Keratinocyte (primary cell): ENCODE results near the gene ISG15. TPM values are rescaled to one million over a fixed set of nuclear protein-coding genes. Genes with fewer than 3 reads are reported as not detected.

Experiments used
- DNase-seq: peaks from one replicate; pipeline ENCODE4 v3.0.0-alpha.2; 2011; ENCODE audit warnings: low read depth, missing footprints, low spot score
- FAIRE-seq: peaks from 2 replicates; lab custom pipeline; 2011; peaks lifted over from hg19 to GRCh38; lab: Jason Lieb, UNC
- H2AFZ ChIP-seq: 2 replicates; pipeline ENCODE4 v1.6.0; 2012; ENCODE audit warnings: low read length, control low read depth, inconsistent platforms; ENCODE audit not compliant: control insufficient read depth
- H3K27ac ChIP-seq: 2 replicates; pipeline ENCODE4 v1.5.1; 2011; ENCODE audit warnings: low read length; ENCODE audit not compliant: control insufficient read depth, insufficient read depth
- H3K27me3 ChIP-seq: 3 replicates; pipeline ENCODE4 v1.6.0; 2011; ENCODE audit warnings: low read length; ENCODE audit not compliant: control insufficient read depth, insufficient read depth; ENCODE audit errors: extremely low read depth
- H3K36me3 ChIP-seq, 2 experiments: 2 replicates in 1 of 2; 3 replicates in 1 of 2; pipeline ENCODE4 v1.5.1; 2011; ENCODE audit warnings: low read length in 2 of 2, mild to moderate bottlenecking in 1 of 2; ENCODE audit not compliant: control insufficient read depth in 2 of 2, insufficient read depth in 2 of 2; ENCODE audit errors: extremely low read depth in 1 of 2
- H3K4me1 ChIP-seq: 3 replicates; pipeline ENCODE4 v1.5.1; 2011; ENCODE audit warnings: low read length; ENCODE audit not compliant: control insufficient read depth, insufficient read depth; ENCODE audit errors: extremely low read depth
- H3K4me2 ChIP-seq: 3 replicates; pipeline ENCODE4 v1.6.0; 2011; ENCODE audit warnings: low read depth, low read length; ENCODE audit not compliant: control insufficient read depth, insufficient read depth; ENCODE audit errors: extremely low read depth
- H3K4me3 ChIP-seq, 3 experiments: fragments of 200-600 bp in 1 of 3; sonication (generic) in 1 of 3; 2 replicates in 2 of 3; 3 replicates in 1 of 3; pipeline ENCODE4 v1.5.1; 2011 to 2016; ENCODE audit warnings: low read length in 3 of 3, mild to moderate bottlenecking in 3 of 3, control low read depth in 2 of 3, inconsistent platforms in 1 of 3, low read depth in 1 of 3, mixed read lengths in 1 of 3, mixed run types in 1 of 3, moderate library complexity in 1 of 3; ENCODE audit not compliant: control insufficient read depth in 2 of 3, insufficient read depth in 2 of 3; ENCODE audit errors: extremely low read depth in 1 of 3
- H3K79me2 ChIP-seq: 2 replicates; pipeline ENCODE4 v1.6.0; 2012; ENCODE audit warnings: low read length; ENCODE audit not compliant: control insufficient read depth, insufficient read depth
- H3K9ac ChIP-seq: 3 replicates; pipeline ENCODE4 v1.6.0; 2011; ENCODE audit warnings: low read length; ENCODE audit not compliant: control insufficient read depth, insufficient read depth; ENCODE audit errors: extremely low read depth
- H3K9me1 ChIP-seq: 3 replicates; pipeline ENCODE4 v1.6.0; 2011; ENCODE audit warnings: low read length; ENCODE audit not compliant: control insufficient read depth, insufficient read depth; ENCODE audit errors: extremely low read depth
- H3K9me3 ChIP-seq: 2 replicates; pipeline ENCODE4 v1.5.1; 2012; ENCODE audit warnings: low read depth, low read length; ENCODE audit not compliant: control insufficient read depth
- H4K20me1 ChIP-seq: 3 replicates; pipeline ENCODE4 v1.6.0; 2011; ENCODE audit warnings: low read length; ENCODE audit not compliant: control insufficient read depth, insufficient read depth; ENCODE audit errors: extremely low read depth
- EZH2 ChIP-seq: IDR thresholded peaks from one replicate; pipeline ENCODE4 v1.6.1; 2012; ENCODE audit warnings: inconsistent platforms, mild to moderate bottlenecking, low read length, moderate library complexity
- dilution Hi-C: fragments of 300-500 bp; cut with MboI; formaldehyde crosslinking; loops from one replicate; pipeline ENCODE4 v1.7.0; 2020; ENCODE audit warnings: low sequenced_read_pairs; ENCODE audit not compliant: extremely low pct_ligation_motif_present
- polyA plus RNA-seq, 5 experiments: library from polyadenylated mRNA; depleted of rRNA in 3 of 5; stranded (reverse) in 3 of 5; stranded (forward) in 1 of 5; unstranded in 1 of 5; fragments of >200 nt; gene quantifications; 1 replicate in 1 of 5; 2 replicates in 3 of 5; 3 replicates in 1 of 5; pipeline versions ENCODE4 v1.2.1 to v1.2.3, GENCODE V29; 2011 to 2012; ENCODE audit warnings: missing spikeins in 2 of 5, low read depth in 1 of 5, low replicate concordance in 1 of 5
- TF ChIP-seq, protein P1 (sequence below), 3 experiments: IDR thresholded peaks in 1 of 3; conservative IDR thresholded peaks in 1 of 3; optimal IDR thresholded peaks in 1 of 3; 2 replicates in 2 of 3; 3 replicates in 1 of 3; pipeline versions ENCODE3 to v1.5.1; 2011; ENCODE audit warnings: low read length in 3 of 3, mild to moderate bottlenecking in 3 of 3, moderate library complexity in 2 of 3, control low read depth in 1 of 3, inconsistent platforms in 1 of 3; ENCODE audit not compliant: insufficient read depth in 2 of 3; ENCODE audit errors: extremely low read depth in 1 of 3

Gene ISG15
- polyA plus RNA-seq, 1 donor (not counting 4 experiments of a cell fraction or from before 2014, with no cell fraction given): 246 TPM

DNA sequence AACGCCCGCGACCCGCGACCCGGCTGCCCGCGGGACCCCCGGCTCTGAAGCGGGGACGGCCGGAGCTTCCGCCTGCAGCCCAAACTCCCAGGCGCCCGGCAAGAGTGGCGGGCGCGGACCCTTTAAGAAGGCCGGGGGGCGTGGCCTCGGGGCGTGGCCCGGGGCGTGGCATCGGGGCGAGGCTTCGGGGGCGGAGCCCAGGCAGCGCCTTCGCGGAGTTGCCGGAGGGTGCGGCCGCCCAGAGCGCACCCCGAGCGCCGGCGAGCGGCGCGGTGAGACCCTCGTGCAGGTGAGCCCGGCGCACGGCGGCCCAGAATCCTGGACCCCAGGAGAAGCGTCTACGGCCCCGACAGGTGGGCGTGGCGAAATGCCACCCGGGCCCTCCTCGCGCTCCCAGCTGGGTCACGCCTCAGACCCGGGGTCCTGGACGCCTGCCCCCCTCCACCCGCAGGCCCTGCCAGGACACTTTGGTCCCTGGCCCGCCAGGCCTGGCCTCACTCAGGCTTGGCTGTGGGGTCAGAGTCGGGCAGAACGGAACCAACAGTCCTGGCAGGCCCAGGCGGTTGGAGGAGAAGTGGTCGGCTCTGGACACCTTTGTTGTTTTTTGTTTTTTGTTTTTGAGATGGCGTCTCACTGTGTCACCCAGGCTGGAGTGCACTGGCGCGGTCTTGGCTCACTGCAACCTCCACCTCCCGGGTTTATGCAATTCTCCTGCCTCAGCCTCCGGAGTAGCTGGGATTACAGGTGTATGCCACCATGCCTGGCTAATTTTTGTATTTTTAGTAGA lies 46.4 kb downstream of the ISG15 start:
- peaks cover 31% of the 10 kb centered on the region for H3K27me3 ChIP-seq
- peak overlapping the region; percentile 82 for H3K4me2 ChIP-seq
- H4K20me1 ChIP-seq: peaks cover 15% of the 10 kb centered on the region
- TF ChIP-seq, protein P1, sequence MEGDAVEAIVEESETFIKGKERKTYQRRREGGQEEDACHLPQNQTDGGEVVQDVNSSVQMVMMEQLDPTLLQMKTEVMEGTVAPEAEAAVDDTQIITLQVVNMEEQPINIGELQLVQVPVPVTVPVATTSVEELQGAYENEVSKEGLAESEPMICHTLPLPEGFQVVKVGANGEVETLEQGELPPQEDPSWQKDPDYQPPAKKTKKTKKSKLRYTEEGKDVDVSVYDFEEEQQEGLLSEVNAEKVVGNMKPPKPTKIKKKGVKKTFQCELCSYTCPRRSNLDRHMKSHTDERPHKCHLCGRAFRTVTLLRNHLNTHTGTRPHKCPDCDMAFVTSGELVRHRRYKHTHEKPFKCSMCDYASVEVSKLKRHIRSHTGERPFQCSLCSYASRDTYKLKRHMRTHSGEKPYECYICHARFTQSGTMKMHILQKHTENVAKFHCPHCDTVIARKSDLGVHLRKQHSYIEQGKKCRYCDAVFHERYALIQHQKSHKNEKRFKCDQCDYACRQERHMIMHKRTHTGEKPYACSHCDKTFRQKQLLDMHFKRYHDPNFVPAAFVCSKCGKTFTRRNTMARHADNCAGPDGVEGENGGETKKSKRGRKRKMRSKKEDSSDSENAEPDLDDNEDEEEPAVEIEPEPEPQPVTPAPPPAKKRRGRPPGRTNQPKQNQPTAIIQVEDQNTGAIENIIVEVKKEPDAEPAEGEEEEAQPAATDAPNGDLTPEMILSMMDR (optimal IDR thresholded peaks at IDR 0.05 in 1 of 3, IDR thresholded peaks at IDR 0.05 in 1 of 3, conservative IDR thresholded peaks at IDR 0.05 in 1 of 3; ENCODE audit: extremely low read depth in 1 of 3, insufficient read depth in 2 of 3, low read length in 3 of 3): no peak
- no peak for TF ChIP-seq EZH2
- H3K36me3 ChIP-seq: peaks cover under 1 to 7% of the 10 kb centered on the region in 2 experiments
- H3K9ac ChIP-seq: no peak overlapping the region
- H3K9me3 ChIP-seq: no peaks in the 10 kb centered on the region
- peak overlapping the region; percentile 38 to 61 (median 57) for H3K4me3 ChIP-seq
- H3K79me2 ChIP-seq: no peaks in the 10 kb centered on the region
- peaks cover 24% of the 10 kb centered on the region for H3K4me1 ChIP-seq
- no peak for DNase-seq
- dilution Hi-C loops: no loop called here
- FAIRE-seq: no peak
- no peaks in the 10 kb centered on the region for H3K9me1 ChIP-seq
- H2AFZ ChIP-seq: peak overlapping the region; percentile 37
- no peak overlapping the region for H3K27ac ChIP-seq

DNA sequence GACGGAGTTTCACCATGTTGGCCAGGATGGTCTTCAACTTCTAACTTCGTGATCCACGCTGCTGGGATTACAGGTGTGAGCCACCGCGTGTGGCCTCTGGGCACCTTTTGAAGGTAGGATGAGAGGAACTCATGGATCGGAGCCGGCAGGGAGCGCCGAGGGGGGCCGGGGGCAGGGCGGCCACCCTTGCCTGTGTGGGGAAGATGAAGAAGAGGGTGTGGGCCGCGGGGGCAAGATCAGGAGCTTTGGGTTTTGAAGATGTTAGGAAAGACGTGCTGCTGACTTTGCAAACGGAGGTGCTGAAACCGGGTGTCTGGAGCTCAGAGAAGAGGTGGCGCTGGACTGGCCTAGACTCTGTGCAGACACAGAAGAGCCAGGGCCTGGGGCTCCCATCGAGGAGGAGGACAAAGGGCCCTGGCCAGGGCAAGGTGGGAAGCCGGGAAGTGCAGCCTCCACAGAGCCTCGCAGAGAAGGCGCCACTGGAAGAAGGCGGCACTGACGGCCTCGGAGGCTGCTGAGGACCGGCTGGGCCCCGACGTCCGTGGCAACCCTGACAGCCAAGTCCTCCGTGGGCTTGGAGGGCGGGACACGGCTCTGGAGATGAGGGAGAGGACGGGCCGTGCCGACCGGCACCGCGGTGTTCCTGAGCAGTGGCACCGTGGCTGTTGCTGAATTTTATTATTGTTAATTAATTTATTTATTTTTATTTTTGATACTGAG lies 47.1 kb downstream of the ISG15 start:
- H3K27me3 ChIP-seq: peaks cover 31% of the 10 kb centered on the region
- H3K9ac ChIP-seq: no peak overlapping the region
- peak overlapping the region; percentile 82 for H3K4me2 ChIP-seq
- H3K9me1 ChIP-seq: no peaks in the 10 kb centered on the region
- H4K20me1 ChIP-seq: peaks cover 12% of the 10 kb centered on the region
- peaks cover 0 to 2% of the 10 kb centered on the region in 2 experiments for H3K36me3 ChIP-seq
- TF ChIP-seq EZH2: no peak
- TF ChIP-seq, protein P1 (optimal IDR thresholded peaks at IDR 0.05 in 1 of 3, IDR thresholded peaks at IDR 0.05 in 1 of 3, conservative IDR thresholded peaks at IDR 0.05 in 1 of 3; ENCODE audit: extremely low read depth in 1 of 3, insufficient read depth in 2 of 3, low read length in 3 of 3): no peak
- H2AFZ ChIP-seq: no peak overlapping the region
- H3K79me2 ChIP-seq: no peaks in the 10 kb centered on the region
- FAIRE-seq: no peak
- DNase-seq: no peak
- dilution Hi-C loops: no loop called here
- no peak overlapping the region for H3K4me3 ChIP-seq
- H3K9me3 ChIP-seq: no peaks in the 10 kb centered on the region
- H3K4me1 ChIP-seq: peaks cover 24% of the 10 kb centered on the region
- no peak overlapping the region for H3K27ac ChIP-seq
